Hepatocyte (in vitro differentiated cells): ENCODE data around the gene SNTB2.

ENCODE experiments used
- EZH2 ChIP-seq: fragments of 200-600 bp; sonication (generic); IDR thresholded peaks from 2 replicates; pipeline ENCODE4 v1.6.1; 2016; ENCODE audit warnings: antibody characterized with exemption, mild to moderate bottlenecking, borderline replicate concordance
- TF ChIP-seq, protein P1 (sequence below): fragments of 200-600 bp; sonication (generic); IDR thresholded peaks from 2 replicates; pipeline ENCODE4 v1.5.1; 2016; ENCODE audit warnings: antibody characterized with exemption, mild to moderate bottlenecking; ENCODE audit not compliant: poor library complexity

DNA sequence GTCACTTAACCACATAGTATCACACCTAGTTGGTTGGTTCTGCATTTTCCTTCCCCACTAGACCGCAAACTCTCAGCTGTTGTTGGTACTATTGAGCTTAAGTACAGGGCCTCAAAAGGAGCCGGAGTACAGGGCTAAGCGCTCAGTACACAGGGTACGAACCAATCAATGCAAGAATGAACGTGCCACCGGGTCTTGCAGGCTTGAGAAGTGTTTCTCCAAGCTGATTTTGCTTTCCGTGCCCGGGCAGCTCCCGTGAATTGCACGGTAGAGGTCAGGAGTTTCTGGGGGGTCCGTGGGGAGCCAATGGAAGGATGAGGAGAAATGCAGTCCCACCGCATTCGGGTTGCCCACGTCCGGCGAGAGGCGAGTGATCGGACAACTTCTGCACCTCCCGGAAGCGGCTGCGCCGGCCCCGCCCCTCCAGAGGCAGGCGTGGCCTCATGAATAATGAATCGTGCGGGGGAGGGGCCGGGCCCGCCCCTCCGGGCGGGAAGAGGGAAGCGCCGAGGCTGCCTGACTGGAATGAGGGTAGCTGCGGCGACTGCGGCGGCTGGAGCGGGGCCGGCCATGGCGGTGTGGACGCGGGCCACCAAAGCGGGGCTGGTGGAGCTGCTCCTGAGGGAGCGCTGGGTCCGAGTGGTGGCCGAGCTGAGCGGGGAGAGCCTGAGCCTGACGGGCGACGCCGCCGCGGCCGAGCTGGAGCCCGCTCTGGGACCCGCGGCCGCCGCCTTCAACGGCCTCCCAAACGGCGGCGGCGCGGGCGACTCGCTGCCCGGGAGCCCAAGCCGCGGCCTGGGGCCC is at the start of gene SNTB2:
- TF ChIP-seq EZH2: no peak
- TF ChIP-seq, protein P1, sequence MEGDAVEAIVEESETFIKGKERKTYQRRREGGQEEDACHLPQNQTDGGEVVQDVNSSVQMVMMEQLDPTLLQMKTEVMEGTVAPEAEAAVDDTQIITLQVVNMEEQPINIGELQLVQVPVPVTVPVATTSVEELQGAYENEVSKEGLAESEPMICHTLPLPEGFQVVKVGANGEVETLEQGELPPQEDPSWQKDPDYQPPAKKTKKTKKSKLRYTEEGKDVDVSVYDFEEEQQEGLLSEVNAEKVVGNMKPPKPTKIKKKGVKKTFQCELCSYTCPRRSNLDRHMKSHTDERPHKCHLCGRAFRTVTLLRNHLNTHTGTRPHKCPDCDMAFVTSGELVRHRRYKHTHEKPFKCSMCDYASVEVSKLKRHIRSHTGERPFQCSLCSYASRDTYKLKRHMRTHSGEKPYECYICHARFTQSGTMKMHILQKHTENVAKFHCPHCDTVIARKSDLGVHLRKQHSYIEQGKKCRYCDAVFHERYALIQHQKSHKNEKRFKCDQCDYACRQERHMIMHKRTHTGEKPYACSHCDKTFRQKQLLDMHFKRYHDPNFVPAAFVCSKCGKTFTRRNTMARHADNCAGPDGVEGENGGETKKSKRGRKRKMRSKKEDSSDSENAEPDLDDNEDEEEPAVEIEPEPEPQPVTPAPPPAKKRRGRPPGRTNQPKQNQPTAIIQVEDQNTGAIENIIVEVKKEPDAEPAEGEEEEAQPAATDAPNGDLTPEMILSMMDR: no peak
